Measurements from ENCODE around the gene SLC17A1.

SLC17A1 gene

GRCh38 chr6:25787428-25787827 is 44.4 kb downstream of the SLC17A1 start:
- no peak for TF ChIP-seq CTCF (IDR thresholded peaks at IDR 0.05; ENCODE audit: borderline replicate concordance, insufficient read depth, low read depth, low read length)
- no peak overlapping the region for H3K4me3 ChIP-seq (ENCODE audit: low read depth, low read length)

- H3K4me3 ChIP-seq (ENCODE audit: low read depth, low read length): no peak overlapping the region
Observed at GRCh38 chr6:25781134-25781533, 50.7 kb downstream of the SLC17A1 start.

GRCh38 chr6:25777856-25778649 is 53.8 kb downstream of the SLC17A1 start:
- no peak overlapping the region for H3K4me3 ChIP-seq (ENCODE audit: low read depth, low read length)
- no peak for TF ChIP-seq CTCF (IDR thresholded peaks at IDR 0.05; ENCODE audit: borderline replicate concordance, insufficient read depth, low read depth, low read length)

More at GRCh38 chr6:25781134-25781533, 50.7 kb downstream of the SLC17A1 start:
- no peak for TF ChIP-seq CTCF (IDR thresholded peaks at IDR 0.05; ENCODE audit: borderline replicate concordance, insufficient read depth, low read depth, low read length)

- TF ChIP-seq CTCF (IDR thresholded peaks at IDR 0.05; ENCODE audit: borderline replicate concordance, insufficient read depth, low read depth, low read length): no peak
- no peak overlapping the region for H3K4me3 ChIP-seq (ENCODE audit: low read depth, low read length)
Observed at GRCh38 chr6:25777031-25777430, 54.8 kb downstream of the SLC17A1 start.

GRCh38 chr6:25774120-25774715 is 57.6 kb downstream of the SLC17A1 start:
- no peak overlapping the region for H3K4me3 ChIP-seq (ENCODE audit: low read depth, low read length)
- no peak for TF ChIP-seq CTCF (IDR thresholded peaks at IDR 0.05; ENCODE audit: borderline replicate concordance, insufficient read depth, low read depth, low read length)

- H3K4me3 ChIP-seq (ENCODE audit: low read depth, low read length): no peak overlapping the region
- no peak for TF ChIP-seq CTCF (IDR thresholded peaks at IDR 0.05; ENCODE audit: borderline replicate concordance, insufficient read depth, low read depth, low read length)
Observed at GRCh38 chr6:25769983-25770382, 61.9 kb downstream of the SLC17A1 start.

- H3K4me3 ChIP-seq (ENCODE audit: low read depth, low read length): no peak overlapping the region
- TF ChIP-seq CTCF (IDR thresholded peaks at IDR 0.05; ENCODE audit: borderline replicate concordance, insufficient read depth, low read depth, low read length): no peak
Observed at GRCh38 chr6:25768566-25768965, 63.3 kb downstream of the SLC17A1 start.

All from GM12875 (cell line).